SK-N-SH treated with all-trans-retinoic acid at 6 μM for 48 hours (cell line): ENCODE results near the gene NPIPB2.

Experiments used
- ISL1 ChIP-seq: fragments of 250-450 bp; sonication (Bioruptor Pico); IDR thresholded peaks from 2 replicates; pipeline ENCODE4 v2.1.2; 2022; ENCODE audit warnings: mild to moderate bottlenecking, moderate library complexity
- TCF4 ChIP-seq: fragments of 250-450 bp; sonication (Bioruptor Pico); IDR thresholded peaks from 2 replicates; pipeline ENCODE4 v1.8.0; 2021; ENCODE audit warnings: mild to moderate bottlenecking, moderate library complexity, borderline replicate concordance
- ZNF565 ChIP-seq: fragments of 450-650 bp; formaldehyde crosslinking; conservative IDR thresholded peaks from 2 replicates; pipeline ENCODE4 v1.5.0; 2020; ENCODE audit warnings: low read depth, mild to moderate bottlenecking, moderate library complexity
- TF ChIP-seq, protein P1 (sequence below): fragments of 250-450 bp; sonication (Bioruptor Pico); IDR thresholded peaks from 2 replicates; pipeline ENCODE4 v1.8.0; 2020; ENCODE audit warnings: mild to moderate bottlenecking, moderate library complexity, borderline replicate concordance
- TF ChIP-seq, protein P2 (sequence below): fragments of 250-450 bp; sonication (Bioruptor Pico); IDR thresholded peaks from 2 replicates; pipeline ENCODE4 v1.5.1; 2020; ENCODE audit warnings: low read depth, mild to moderate bottlenecking, moderate library complexity

DNA sequence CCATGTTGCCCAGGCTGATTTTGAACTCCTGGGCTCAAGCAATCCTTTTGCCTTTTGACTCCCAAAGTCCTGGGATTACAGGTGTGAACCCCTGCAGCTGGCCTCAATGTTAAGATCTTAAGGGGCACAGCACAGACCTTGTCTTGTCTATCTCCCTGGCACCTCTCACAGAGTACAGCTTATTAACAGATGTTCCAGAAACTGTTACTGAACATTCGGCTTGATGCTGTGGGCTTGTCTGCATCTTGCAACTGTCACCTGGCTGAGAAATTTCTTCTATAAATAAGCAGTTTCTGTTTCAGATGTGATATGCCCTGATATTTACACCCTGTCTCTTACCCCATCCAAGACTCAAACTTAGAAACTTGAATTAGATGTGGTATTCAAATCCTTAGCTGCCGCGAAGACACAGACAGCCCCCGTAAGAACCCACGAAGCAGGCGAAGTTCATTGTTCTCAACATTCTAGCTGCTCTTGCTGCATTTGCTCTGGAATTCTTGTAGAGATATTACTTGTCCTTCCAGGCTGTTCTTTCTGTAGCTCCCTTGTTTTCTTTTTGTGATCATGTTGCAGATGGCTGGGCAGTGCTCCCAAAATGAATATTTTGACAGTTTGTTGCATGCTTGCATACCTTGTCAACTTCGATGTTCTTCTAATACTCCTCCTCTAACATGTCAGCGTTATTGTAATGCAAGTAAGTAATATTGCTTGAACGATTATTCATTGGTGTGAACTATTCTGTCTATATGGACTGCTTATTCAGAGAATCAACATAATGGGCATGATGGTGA lies 23.1 kb upstream of the NPIPB2 start, which contains the start of gene TNFRSF17:
- TF ChIP-seq ISL1 (CRISPR knock-in tag) = no peak
- TF ChIP-seq TCF4 (CRISPR knock-in tag) = no peak
- TF ChIP-seq, protein P1, sequence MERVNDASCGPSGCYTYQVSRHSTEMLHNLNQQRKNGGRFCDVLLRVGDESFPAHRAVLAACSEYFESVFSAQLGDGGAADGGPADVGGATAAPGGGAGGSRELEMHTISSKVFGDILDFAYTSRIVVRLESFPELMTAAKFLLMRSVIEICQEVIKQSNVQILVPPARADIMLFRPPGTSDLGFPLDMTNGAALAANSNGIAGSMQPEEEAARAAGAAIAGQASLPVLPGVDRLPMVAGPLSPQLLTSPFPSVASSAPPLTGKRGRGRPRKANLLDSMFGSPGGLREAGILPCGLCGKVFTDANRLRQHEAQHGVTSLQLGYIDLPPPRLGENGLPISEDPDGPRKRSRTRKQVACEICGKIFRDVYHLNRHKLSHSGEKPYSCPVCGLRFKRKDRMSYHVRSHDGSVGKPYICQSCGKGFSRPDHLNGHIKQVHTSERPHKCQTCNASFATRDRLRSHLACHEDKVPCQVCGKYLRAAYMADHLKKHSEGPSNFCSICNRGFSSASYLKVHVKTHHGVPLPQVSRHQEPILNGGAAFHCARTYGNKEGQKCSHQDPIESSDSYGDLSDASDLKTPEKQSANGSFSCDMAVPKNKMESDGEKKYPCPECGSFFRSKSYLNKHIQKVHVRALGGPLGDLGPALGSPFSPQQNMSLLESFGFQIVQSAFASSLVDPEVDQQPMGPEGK (CRISPR knock-in tag) = no peak
- no peak for TF ChIP-seq ZNF565 (CRISPR knock-in tag)
- TF ChIP-seq, protein P2, sequence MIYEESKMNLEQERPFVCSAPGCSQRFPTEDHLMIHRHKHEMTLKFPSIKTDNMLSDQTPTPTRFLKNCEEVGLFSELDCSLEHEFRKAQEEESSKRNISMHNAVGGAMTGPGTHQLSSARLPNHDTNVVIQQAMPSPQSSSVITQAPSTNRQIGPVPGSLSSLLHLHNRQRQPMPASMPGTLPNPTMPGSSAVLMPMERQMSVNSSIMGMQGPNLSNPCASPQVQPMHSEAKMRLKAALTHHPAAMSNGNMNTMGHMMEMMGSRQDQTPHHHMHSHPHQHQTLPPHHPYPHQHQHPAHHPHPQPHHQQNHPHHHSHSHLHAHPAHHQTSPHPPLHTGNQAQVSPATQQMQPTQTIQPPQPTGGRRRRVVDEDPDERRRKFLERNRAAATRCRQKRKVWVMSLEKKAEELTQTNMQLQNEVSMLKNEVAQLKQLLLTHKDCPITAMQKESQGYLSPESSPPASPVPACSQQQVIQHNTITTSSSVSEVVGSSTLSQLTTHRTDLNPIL (CRISPR knock-in tag) = no peak
